ENCODE measurements around the gene LRRC51.

LRRC51 gene

DNA sequence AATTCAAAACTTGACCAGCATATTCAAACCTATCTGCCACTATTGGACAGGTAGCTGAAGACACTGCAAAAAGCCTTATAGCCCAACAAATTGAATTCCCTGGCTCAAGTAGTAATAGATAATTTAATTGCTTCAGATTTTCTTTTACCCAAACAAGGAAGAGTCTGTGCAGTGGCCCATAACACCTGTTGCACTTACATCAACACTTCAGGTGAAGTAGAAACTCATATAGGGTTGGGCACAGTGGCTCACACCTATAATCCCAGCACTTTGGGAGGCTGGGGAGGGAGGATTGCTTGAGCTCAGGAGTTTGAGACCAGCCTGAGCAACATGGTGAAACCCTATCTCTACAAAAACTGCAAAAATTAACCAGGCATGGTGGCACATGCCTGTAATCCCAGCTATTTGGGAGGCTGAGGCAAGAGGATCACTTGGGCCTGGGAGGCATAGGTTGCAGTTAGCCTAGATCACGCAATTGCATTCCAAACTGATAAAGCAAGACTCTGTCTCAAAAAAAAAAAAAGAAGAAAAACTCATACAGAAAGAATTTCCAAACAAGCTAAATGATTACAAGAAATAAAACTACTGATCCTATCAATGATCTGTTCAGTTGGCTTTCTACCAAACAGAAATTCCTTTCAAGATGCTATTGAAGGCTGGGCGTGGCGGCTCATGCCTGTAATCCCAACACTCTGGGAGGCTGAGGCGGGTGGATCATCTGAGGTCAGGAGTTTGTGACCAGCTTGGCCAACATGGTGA lies 64.3 kb downstream of the LRRC51 start:
- no peaks in the 10 kb centered on the region for H3K9me3 ChIP-seq
- TF ChIP-seq, protein P1, sequence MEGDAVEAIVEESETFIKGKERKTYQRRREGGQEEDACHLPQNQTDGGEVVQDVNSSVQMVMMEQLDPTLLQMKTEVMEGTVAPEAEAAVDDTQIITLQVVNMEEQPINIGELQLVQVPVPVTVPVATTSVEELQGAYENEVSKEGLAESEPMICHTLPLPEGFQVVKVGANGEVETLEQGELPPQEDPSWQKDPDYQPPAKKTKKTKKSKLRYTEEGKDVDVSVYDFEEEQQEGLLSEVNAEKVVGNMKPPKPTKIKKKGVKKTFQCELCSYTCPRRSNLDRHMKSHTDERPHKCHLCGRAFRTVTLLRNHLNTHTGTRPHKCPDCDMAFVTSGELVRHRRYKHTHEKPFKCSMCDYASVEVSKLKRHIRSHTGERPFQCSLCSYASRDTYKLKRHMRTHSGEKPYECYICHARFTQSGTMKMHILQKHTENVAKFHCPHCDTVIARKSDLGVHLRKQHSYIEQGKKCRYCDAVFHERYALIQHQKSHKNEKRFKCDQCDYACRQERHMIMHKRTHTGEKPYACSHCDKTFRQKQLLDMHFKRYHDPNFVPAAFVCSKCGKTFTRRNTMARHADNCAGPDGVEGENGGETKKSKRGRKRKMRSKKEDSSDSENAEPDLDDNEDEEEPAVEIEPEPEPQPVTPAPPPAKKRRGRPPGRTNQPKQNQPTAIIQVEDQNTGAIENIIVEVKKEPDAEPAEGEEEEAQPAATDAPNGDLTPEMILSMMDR (IDR thresholded peaks at IDR 0.05; ENCODE audit: low read depth, low read length), result no peak
- no peak overlapping the region for H3K4me3 ChIP-seq (ENCODE audit: low read depth, low read length)
- H3K36me3 ChIP-seq, result no peaks in the 10 kb centered on the region
- no peaks in the 10 kb centered on the region for H3K4me1 ChIP-seq
- no peaks in the 10 kb centered on the region for H3K27me3 ChIP-seq
- DNase-seq, result no peak

Data from BE2C (cell line).